IMR-90 (cell line): ENCODE data around the gene LRRC36. TPM values are rescaled to one million over a fixed set of nuclear protein-coding genes. Genes with fewer than 3 reads are reported as not detected.

Source experiments
- ATAC-seq: fragments of 200-7000 bp; cut with Tn5 transposase; 2 replicates; pipeline ENCODE4 v1.9.1; 2020; ENCODE audit warnings: low read depth, mild to moderate bottlenecking, moderate library complexity
- BruUV-seq: library from RNA; stranded (reverse); fragments of 400-500 nt; replicated peaks from 2 replicates; lab custom pipeline; 2021; lab: Mats Ljungman, UMichigan
- CTCF ChIA-PET: fragments of 300-600 bp; formaldehyde crosslinking; extraction: SDS; loops from one replicate; lab custom pipeline; 2021; ENCODE audit warnings: antibody characterized with exemption; lab: Yijun Ruan, JAX
- POLR2A ChIA-PET: fragments of 300-600 bp; sonication (Branson Sonifier 250); formaldehyde crosslinking; loops from one replicate; lab custom pipeline; 2022; ENCODE audit warnings: antibody characterized with exemption; ENCODE audit not compliant: unreplicated experiment; lab: Charles Lee
- DNase-seq: peaks from one replicate; pipeline ENCODE4 v3.0.0; 2013
- H2AFZ ChIP-seq: replicated peaks from 2 replicates; pipeline ENCODE3; 2013; ENCODE audit warnings: low read length, mild to moderate bottlenecking; ENCODE audit not compliant: poor library complexity
- H2AK5ac ChIP-seq: 2 replicates; pipeline ENCODE4 v1.6.1; 2013; ENCODE audit warnings: low read depth, low read length, inconsistent platforms
- H2AK9ac ChIP-seq: replicated peaks from 2 replicates; pipeline ENCODE3; 2013; ENCODE audit warnings: mild to moderate bottlenecking, low read depth, low read length, moderate library complexity; ENCODE audit not compliant: poor library complexity
- H2BK120ac ChIP-seq: 2 replicates; pipeline ENCODE4 v1.6.1; 2013; ENCODE audit warnings: low read depth, low read length, inconsistent platforms
- H2BK15ac ChIP-seq: 3 replicates; pipeline ENCODE4 v1.6.1; 2013; ENCODE audit warnings: low read depth, low read length, inconsistent platforms
- H2BK20ac ChIP-seq: 2 replicates; pipeline ENCODE4 v1.6.1; 2013; ENCODE audit warnings: low read depth, mild to moderate bottlenecking, inconsistent platforms, low read length, moderate library complexity
- H2BK5ac ChIP-seq: 2 replicates; pipeline ENCODE4 v1.6.1; 2013; ENCODE audit warnings: mild to moderate bottlenecking, low read depth, low read length, inconsistent platforms; ENCODE audit not compliant: poor library complexity, severe bottlenecking
- H3K14ac ChIP-seq: replicated peaks from 2 replicates; pipeline ENCODE4 v1.6.1; 2013; ENCODE audit warnings: low read depth, low read length, inconsistent platforms
- H3K18ac ChIP-seq: 2 replicates; pipeline ENCODE4 v1.6.1; 2013; ENCODE audit warnings: low read depth, low read length, control low read depth
- H3K23ac ChIP-seq: 2 replicates; pipeline ENCODE4 v1.6.1; 2013; ENCODE audit warnings: low read depth, low read length, inconsistent platforms
- H3K27ac ChIP-seq: 2 replicates; pipeline ENCODE4 v1.5.1; 2013; ENCODE audit warnings: mild to moderate bottlenecking, control low read depth, low read length; ENCODE audit not compliant: insufficient read depth
- H3K27me3 ChIP-seq: 2 replicates; pipeline ENCODE4 v1.6.1; 2013; ENCODE audit warnings: low read length; ENCODE audit not compliant: control insufficient read depth, insufficient read depth
- H3K36me3 ChIP-seq: 2 replicates; pipeline ENCODE4 v1.6.1; 2013; ENCODE audit warnings: low read length, mixed read lengths; ENCODE audit not compliant: control insufficient read depth, insufficient read depth
- H3K4ac ChIP-seq: 2 replicates; pipeline ENCODE4 v1.6.1; 2013; ENCODE audit warnings: low read depth, low read length, inconsistent platforms
- H3K4me1 ChIP-seq: 2 replicates; pipeline ENCODE4 v1.6.1; 2013; ENCODE audit warnings: low read length, mixed read lengths; ENCODE audit not compliant: control insufficient read depth, insufficient read depth
- H3K4me2 ChIP-seq: 2 replicates; pipeline ENCODE4 v1.6.1; 2013; ENCODE audit warnings: low read depth, mild to moderate bottlenecking, control low read depth, low read length, moderate library complexity
- H3K4me3 ChIP-seq: 2 replicates; pipeline ENCODE4 v1.5.1; 2013; ENCODE audit warnings: low read depth, mild to moderate bottlenecking, control low read depth, low read length, moderate library complexity; ENCODE audit not compliant: insufficient read depth
- H3K56ac ChIP-seq: 2 replicates; pipeline ENCODE4 v1.6.1; 2013; ENCODE audit warnings: low read length, inconsistent platforms; ENCODE audit not compliant: insufficient read depth; ENCODE audit errors: extremely low read depth
- H3K79me1 ChIP-seq, 2 experiments: 2 replicates each; pipeline ENCODE4 v1.6.1; 2013; ENCODE audit warnings: low read length in 2 of 2, inconsistent platforms in 1 of 2, low read depth in 1 of 2
- H3K9ac ChIP-seq: 2 replicates; pipeline ENCODE4 v1.6.1; 2013; ENCODE audit warnings: low read depth, low read length, control low read depth
- H3K9me1 ChIP-seq: 2 replicates; pipeline ENCODE4 v1.6.1; 2013; ENCODE audit warnings: low read length, inconsistent platforms; ENCODE audit not compliant: insufficient read depth
- H3K9me3 ChIP-seq: 2 replicates; pipeline ENCODE4 v1.6.1; 2013; ENCODE audit warnings: low read length; ENCODE audit not compliant: control insufficient read depth, insufficient read depth
- H4K20me1 ChIP-seq: 2 replicates; pipeline ENCODE4 v1.6.1; 2013; ENCODE audit warnings: low read length, inconsistent platforms; ENCODE audit not compliant: insufficient read depth
- H4K5ac ChIP-seq: 2 replicates; pipeline ENCODE4 v1.6.1; 2013; ENCODE audit warnings: mild to moderate bottlenecking, low read depth, low read length, control low read depth
- H4K8ac ChIP-seq, 2 experiments: 2 replicates each; pipeline ENCODE4 v1.6.1; 2013; ENCODE audit warnings: low read depth in 2 of 2, low read length in 2 of 2, control low read depth in 1 of 2, inconsistent platforms in 1 of 2
- H4K91ac ChIP-seq: 2 replicates; pipeline ENCODE4 v1.6.1; 2013; ENCODE audit warnings: low read depth, low read length, inconsistent platforms; ENCODE audit not compliant: insufficient read depth
- BHLHE40 ChIP-seq: fragments of 150-350 bp; IDR thresholded peaks from 2 replicates; pipeline ENCODE4 v1.6.1; 2016; ENCODE audit warnings: mild to moderate bottlenecking, low read depth, low read length
- CEBPB ChIP-seq: IDR thresholded peaks from 2 replicates; pipeline ENCODE4 v1.6.1; 2012; ENCODE audit warnings: low read depth, low read length, improper control_type of control experiment
- CHD1 ChIP-seq: IDR thresholded peaks from 2 replicates; pipeline ENCODE4 v1.6.1; 2012; ENCODE audit warnings: low read depth, low read length, improper control_type of control experiment
- FOS ChIP-seq: fragments of 150-350 bp; IDR thresholded peaks from 2 replicates; pipeline ENCODE4 v1.6.1; 2016; ENCODE audit warnings: low read depth, low read length
- MAFK ChIP-seq: IDR thresholded peaks from 2 replicates; pipeline ENCODE4 v1.6.1; 2012; ENCODE audit warnings: low read depth, low read length, improper control_type of control experiment
- MAZ ChIP-seq: IDR thresholded peaks from 2 replicates; pipeline ENCODE4 v1.6.1; 2012; ENCODE audit warnings: low read depth, mild to moderate bottlenecking, low read length, improper control_type of control experiment, moderate library complexity, borderline replicate concordance
- MXI1 ChIP-seq: IDR thresholded peaks from 2 replicates; pipeline ENCODE4 v1.6.1; 2012; ENCODE audit warnings: low read depth, mild to moderate bottlenecking, low read length, moderate library complexity, borderline replicate concordance
- NFE2L2 ChIP-seq: fragments of 150-350 bp; IDR thresholded peaks from 2 replicates; pipeline ENCODE4 v1.6.1; 2016; ENCODE audit warnings: low read depth, mild to moderate bottlenecking, low read length
- POLR2A ChIP-seq: IDR thresholded peaks from 2 replicates; pipeline ENCODE4 v1.6.1; 2012; ENCODE audit warnings: mild to moderate bottlenecking, low read depth, low read length
- RAD21 ChIP-seq: IDR thresholded peaks from 2 replicates; pipeline ENCODE4 v1.6.1; 2012; ENCODE audit warnings: low read length, improper control_type of control experiment
- RCOR1 ChIP-seq: IDR thresholded peaks from 2 replicates; pipeline ENCODE4 v1.6.1; 2012; ENCODE audit warnings: mild to moderate bottlenecking, low read length, improper control_type of control experiment; ENCODE audit not compliant: insufficient replicate concordance
- RFX5 ChIP-seq: IDR thresholded peaks from 2 replicates; pipeline ENCODE4 v1.8.0; 2012; ENCODE audit warnings: low read depth, mild to moderate bottlenecking, low read length, moderate library complexity
- SMC3 ChIP-seq: fragments of 150-350 bp; IDR thresholded peaks from 2 replicates; pipeline ENCODE4 v1.6.1; 2016; ENCODE audit warnings: low read depth, mild to moderate bottlenecking, antibody characterized with exemption, low read length, moderate library complexity
- WGBS, 2 experiments: methylation state at CpG; one replicate each; pipeline versions ENCODE4 v1.1.5 to v1.1.7; 2013; ENCODE audit warnings: missing lambda C conversion rate in 2 of 2; ENCODE audit not compliant: insufficient read length in 1 of 2; ENCODE audit errors: extremely low coverage in 2 of 2; 5-methylcytosine and 5-hydroxymethylcytosine counted together
- dilution Hi-C: fragments of 300-500 bp; cut with HindIII; formaldehyde crosslinking; loops from one replicate; pipeline ENCODE4 v1.14.3; 2018; ENCODE audit warnings: low sequenced_read_pairs; ENCODE audit not compliant: unreplicated experiment
- in situ Hi-C: fragments of 300-500 bp; cut with MboI; formaldehyde crosslinking; loops from 3 replicates; pipeline ENCODE4 v1.14.3; 2019; ENCODE audit warnings: low sequenced_read_pairs, inconsistent platforms, mixed read lengths
- intact Hi-C: fragments of 100-400 bp; cut with micrococcal nuclease; formaldehyde crosslinking; loops from 2 replicates; pipeline ENCODE4 v1.10.0; 2022
- polyA plus RNA-seq, 3 experiments: library from polyadenylated mRNA; depleted of rRNA; stranded (reverse); fragments of >200 nt; gene quantifications; 2 replicates each; pipeline ENCODE4 v1.2.3, GENCODE V29; 2012; ENCODE audit warnings: low replicate concordance in 1 of 3
- total RNA-seq: library from RNA; depleted of rRNA; stranded (reverse); fragments of >200 nt; gene quantifications from 2 replicates; pipeline ENCODE4 v1.2.3, GENCODE V29; 2012
- TF ChIP-seq, protein P1 (sequence below): conservative IDR thresholded peaks from 2 replicates; pipeline ENCODE4 v1.5.1; 2012; ENCODE audit warnings: mild to moderate bottlenecking, low read depth, low read length, improper control_type of control experiment
- TF ChIP-seq, protein P2 (sequence below): fragments of 150-350 bp; IDR thresholded peaks from 2 replicates; pipeline ENCODE4 v1.6.1; 2017; ENCODE audit warnings: mild to moderate bottlenecking, antibody characterized with exemption, low read length, low read depth
- TF ChIP-seq, protein P3 (sequence below): fragments of 150-350 bp; IDR thresholded peaks from 2 replicates; pipeline ENCODE4 v1.6.1; 2016; ENCODE audit warnings: low read depth, mild to moderate bottlenecking, low read length, moderate library complexity, borderline replicate concordance

LRRC36 gene
- total and polyA plus RNA-seq, 2 of the 4 experiments (the other 2 are of a cell fraction): 0.18 to 0.29 TPM

DNA sequence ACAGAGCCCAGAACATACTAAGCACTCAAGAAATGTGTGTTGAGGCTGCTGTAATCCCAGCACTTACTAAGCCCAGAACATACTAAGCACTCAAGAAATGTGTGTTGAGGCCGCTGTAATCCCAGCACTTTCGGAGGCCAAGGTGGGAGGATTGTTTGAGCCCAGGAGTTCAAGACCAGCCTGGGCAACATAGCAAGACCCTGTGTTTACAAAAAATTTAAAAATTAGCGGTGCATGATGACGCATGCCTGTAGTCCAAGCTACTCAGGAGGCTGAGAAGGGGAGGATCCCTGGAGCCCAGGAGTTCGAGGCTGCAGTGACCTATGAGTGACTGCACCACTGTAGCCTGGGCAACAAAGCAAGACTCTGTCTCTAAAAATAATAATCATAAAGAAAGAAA, 96.4 kb downstream of the LRRC36 start:
- ChIA-PET CTCF (no interaction called here), POLR2A (interaction anchor here (0.5 kb wide), 1 partner anchor 26 kb away, joined by 4 read pairs; no protein-coding TSS in a partner anchor)
- Histone ChIP-seq H3K56ac (no peak overlapping the region), H4K5ac (no peak overlapping the region), H4K8ac (no peak overlapping the region), H2BK5ac (no peak overlapping the region), H3K79me1 (no peaks in the 10 kb centered on the region), H3K4me2 (no peak overlapping the region), H3K27me3 (peaks cover 31% of the 10 kb centered on the region), H3K4ac (no peak overlapping the region), H3K9ac (no peak overlapping the region), H2AK5ac (no peak overlapping the region), H2AFZ (no peak overlapping the region), H3K14ac (no peak overlapping the region), H2BK20ac (no peak overlapping the region), H3K4me1 (no peaks in the 10 kb centered on the region), H3K23ac (no peak overlapping the region), H3K4me3 (no peak overlapping the region), H4K91ac (no peak overlapping the region), H2AK9ac (no peak overlapping the region), H2BK15ac (no peak overlapping the region), H3K18ac (no peak overlapping the region), H4K20me1 (no peaks in the 10 kb centered on the region), H2BK120ac (no peak overlapping the region), H3K9me1 (no peaks in the 10 kb centered on the region), H3K9me3 (no peaks in the 10 kb centered on the region), H3K36me3 (no peaks in the 10 kb centered on the region), H3K27ac (no peak overlapping the region)
- intact Hi-C loops (no loop called here), in situ Hi-C loops (no loop called here), dilution Hi-C loops (no loop called here)
- 80% methylated on average over 1 of the region's 5 CpGs; no CpG with 5 or more reads in 1 of the 2 experiments for WGBS, 2 experiments
- ATAC-seq (no peak), DNase-seq (no peak)
- no TSS peak for BruUV-seq
- no peak for TF ChIP-seq CEBPB
- TF ChIP-seq RAD21: no peak
- TF ChIP-seq MAFK: no peak
- TF ChIP-seq, protein P1, sequence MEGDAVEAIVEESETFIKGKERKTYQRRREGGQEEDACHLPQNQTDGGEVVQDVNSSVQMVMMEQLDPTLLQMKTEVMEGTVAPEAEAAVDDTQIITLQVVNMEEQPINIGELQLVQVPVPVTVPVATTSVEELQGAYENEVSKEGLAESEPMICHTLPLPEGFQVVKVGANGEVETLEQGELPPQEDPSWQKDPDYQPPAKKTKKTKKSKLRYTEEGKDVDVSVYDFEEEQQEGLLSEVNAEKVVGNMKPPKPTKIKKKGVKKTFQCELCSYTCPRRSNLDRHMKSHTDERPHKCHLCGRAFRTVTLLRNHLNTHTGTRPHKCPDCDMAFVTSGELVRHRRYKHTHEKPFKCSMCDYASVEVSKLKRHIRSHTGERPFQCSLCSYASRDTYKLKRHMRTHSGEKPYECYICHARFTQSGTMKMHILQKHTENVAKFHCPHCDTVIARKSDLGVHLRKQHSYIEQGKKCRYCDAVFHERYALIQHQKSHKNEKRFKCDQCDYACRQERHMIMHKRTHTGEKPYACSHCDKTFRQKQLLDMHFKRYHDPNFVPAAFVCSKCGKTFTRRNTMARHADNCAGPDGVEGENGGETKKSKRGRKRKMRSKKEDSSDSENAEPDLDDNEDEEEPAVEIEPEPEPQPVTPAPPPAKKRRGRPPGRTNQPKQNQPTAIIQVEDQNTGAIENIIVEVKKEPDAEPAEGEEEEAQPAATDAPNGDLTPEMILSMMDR: no peak
- TF ChIP-seq CHD1: no peak
- TF ChIP-seq, protein P2, sequence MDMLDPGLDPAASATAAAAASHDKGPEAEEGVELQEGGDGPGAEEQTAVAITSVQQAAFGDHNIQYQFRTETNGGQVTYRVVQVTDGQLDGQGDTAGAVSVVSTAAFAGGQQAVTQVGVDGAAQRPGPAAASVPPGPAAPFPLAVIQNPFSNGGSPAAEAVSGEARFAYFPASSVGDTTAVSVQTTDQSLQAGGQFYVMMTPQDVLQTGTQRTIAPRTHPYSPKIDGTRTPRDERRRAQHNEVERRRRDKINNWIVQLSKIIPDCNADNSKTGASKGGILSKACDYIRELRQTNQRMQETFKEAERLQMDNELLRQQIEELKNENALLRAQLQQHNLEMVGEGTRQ: no peak
- no peak for TF ChIP-seq MXI1
- TF ChIP-seq MAZ: no peak
- no peak for TF ChIP-seq FOS
- TF ChIP-seq RCOR1: no peak
- no peak for TF ChIP-seq NFE2L2
- no peak for TF ChIP-seq POLR2A
- no peak for TF ChIP-seq BHLHE40
- no peak for TF ChIP-seq RFX5
- TF ChIP-seq, protein P3, sequence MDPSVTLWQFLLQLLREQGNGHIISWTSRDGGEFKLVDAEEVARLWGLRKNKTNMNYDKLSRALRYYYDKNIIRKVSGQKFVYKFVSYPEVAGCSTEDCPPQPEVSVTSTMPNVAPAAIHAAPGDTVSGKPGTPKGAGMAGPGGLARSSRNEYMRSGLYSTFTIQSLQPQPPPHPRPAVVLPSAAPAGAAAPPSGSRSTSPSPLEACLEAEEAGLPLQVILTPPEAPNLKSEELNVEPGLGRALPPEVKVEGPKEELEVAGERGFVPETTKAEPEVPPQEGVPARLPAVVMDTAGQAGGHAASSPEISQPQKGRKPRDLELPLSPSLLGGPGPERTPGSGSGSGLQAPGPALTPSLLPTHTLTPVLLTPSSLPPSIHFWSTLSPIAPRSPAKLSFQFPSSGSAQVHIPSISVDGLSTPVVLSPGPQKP: no peak
- no peak for TF ChIP-seq SMC3
